NCI-H2029 (cell line): ENCODE data around the gene ECHDC3.

Experiments
- DNase-seq: peaks from one replicate; lab custom pipeline; 2025; lab: John Stamatoyannopoulos, UW

ECHDC3 gene

DNA sequence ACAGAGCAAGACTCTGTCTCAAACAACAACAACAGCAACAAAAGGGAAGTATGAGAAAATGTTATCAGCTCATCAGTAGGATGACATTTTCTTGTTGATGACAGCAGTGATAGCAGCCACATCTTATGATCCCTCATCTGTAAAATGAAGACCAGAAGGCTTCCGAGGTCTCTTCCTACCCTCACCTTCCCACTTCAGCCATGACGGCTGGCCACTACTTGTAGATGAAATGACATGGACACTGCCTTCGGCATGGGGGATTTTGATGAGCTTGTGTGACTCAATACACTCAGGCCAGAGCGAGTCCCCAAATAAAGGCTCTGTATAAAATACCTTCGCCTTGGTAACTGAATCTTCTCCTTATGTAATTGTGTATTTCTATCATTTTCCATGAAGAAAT, 6.7 kb downstream of the ECHDC3 start:
- DNase-seq, result no peak

DNA sequence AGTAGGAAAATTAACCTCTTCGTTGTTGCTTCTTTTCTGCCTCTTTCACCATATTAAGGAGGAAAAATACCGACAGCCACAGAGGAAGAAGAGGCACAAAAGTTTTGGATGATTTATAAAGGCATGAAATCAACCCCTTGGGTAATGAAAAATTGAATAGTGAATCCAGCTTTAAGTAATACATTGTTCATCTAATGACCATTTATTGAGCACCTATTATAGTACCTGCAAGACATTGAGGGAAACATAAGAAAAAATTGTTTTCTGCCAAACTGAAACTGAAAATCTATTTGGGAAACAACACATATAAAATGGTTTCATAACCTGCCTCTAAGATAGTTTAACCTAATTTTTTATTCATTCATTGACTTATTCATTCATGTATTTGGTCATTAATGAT, 8.2 kb downstream of the ECHDC3 start:
- no peak for DNase-seq

DNA sequence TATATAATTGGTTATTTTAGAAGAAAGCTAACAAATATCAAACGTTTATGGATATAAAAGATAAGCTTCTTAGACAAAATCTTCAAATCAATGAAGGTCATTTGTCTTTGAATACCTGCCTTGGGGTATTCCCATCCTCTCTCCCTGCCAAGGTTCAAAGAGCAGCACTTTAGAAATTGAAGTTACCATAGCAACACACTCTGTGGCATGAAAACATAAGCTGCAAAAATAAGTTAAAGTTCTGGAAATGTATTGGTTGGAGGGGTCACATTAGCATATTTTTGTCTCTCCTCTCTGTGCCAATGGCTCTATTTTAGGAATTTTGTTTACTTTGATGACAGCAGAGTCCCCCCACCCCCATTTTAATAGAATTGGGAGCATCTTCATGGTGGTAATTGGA, 12.0 kb downstream of the ECHDC3 start:
- no peak for DNase-seq

DNA sequence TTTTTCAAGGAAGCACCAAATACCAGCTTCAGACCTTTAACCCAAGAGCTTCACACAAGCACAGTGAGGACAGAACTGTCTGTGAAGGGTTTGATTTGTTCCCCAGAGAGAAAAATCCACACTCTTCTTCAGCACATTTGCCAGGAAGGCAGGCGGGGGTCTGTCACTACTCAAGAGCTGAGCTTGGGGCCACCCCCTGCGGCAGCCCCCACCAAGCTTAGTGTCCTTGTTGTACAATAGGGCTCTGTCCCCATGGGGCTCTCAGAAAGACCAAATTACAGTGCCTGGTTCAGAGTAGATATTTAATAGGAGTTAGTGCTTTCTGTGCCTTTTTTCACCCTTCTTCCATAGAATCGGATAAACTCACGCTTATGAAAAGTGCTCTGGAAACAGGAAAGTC, 12.4 kb downstream of the ECHDC3 start:
- DNase-seq, result no peak

DNA sequence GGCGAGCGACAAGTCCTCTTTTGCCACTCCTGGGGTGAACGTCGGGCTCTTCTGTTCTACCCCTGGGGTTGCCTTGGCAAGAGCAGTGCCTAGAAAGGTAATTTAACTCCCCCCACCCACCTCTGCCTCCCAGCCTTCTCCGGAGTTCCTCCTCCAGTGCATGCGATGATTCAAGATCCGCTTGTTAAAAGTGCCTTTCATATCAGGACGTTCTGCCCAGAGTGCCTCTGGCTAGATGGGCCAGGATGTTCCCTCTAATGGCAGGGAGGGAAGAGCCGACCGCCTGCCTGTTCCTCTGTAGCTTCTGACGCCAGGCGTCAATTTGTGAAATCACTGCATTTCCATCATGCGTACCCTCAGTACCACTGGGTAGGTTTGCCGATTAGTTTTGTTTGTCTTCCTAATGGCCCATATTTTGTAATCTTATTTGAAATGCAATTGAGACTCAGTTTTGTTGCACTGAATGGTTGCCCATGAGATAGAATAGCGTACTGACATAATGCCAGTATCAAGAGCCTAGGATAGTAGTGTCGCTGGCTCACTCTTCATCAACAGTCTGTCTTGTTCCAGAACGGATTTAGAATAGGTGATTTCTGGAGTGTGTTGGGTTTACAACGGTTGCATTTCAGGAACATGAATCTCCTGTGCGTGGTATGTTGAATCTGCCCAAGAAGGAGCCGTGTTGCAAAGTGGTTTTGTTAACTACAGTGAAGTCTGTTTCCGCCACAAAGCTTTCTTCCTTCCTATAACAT, 13.5 kb downstream of the ECHDC3 start:
- DNase-seq, result no peak

DNA sequence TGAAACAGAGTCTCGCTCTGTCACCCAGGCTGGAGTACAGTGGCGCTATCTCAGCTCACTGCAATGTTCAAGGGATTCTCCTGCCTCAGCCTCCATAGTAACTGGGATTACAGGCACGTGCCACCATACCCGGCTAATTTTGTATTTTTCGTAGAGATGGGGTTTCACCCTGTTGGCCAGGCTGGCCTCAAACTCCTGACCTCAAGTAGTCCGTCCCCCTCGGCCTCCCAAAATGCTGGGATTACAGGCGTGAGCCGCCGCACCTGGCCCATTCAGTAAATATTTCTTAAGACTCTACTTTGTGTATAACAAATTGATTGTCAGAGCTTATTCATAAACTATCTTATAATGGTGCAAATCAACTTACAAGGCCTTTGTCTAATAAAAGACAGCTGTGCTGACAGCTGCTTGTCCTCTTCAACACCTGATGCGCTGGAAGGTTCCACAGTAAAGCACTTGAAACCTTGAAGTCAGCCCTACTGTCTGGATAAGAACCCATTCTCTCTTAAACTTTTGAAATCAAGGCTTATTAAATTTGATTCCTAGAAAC, 14.7 kb downstream of the ECHDC3 start:
- no peak for DNase-seq

DNA sequence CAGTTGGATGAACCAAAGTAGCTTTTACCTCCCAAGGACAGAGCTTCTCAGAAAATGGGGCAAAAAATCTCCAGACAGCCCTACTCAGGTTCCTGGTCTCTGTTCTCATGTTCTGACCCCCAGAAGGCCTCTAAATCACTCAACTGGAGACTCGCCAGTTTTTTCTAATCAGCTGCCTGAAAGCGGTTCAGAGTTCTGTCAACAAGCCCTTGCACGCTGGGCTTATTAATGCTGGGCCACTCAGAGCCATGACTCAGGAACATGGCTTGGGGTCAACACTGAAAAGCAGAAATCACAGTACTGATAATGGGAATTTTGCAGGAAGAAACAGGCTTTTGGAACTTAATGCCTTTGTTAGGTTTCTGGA, 15.3 kb downstream of the ECHDC3 start:
- peak; percentile 49 for DNase-seq

DNA sequence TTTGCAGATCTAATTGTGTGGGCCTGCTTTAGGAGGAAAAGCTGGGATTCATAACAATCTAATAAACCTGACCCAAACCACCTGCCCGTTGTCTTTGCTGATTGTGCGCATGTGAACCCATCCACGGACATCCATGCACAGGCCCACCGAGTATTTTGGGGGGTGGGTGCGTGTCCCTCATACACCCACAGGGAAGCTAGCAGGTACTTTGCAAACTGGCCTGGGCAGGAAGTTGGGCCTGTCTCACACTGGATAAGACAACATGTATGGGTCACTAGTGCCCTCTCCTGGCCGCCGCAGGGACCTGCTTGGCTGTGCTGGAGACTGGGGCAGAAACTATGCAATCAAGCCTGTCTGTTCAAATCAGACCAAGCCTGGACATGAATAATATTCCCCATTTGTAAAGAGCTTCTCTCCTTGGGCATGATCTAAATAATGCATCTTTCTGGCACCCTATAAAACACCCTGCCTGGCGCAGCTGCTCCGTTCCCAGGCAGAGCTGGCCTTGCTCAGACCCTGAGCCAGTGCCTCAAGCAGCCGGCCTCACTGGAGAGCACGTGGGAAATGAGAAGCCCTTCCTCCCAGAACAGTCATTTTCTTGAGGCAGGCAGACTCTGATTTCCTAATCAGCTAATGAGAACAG, 15.8 kb downstream of the ECHDC3 start:
- peak; percentile 41 for DNase-seq

DNA sequence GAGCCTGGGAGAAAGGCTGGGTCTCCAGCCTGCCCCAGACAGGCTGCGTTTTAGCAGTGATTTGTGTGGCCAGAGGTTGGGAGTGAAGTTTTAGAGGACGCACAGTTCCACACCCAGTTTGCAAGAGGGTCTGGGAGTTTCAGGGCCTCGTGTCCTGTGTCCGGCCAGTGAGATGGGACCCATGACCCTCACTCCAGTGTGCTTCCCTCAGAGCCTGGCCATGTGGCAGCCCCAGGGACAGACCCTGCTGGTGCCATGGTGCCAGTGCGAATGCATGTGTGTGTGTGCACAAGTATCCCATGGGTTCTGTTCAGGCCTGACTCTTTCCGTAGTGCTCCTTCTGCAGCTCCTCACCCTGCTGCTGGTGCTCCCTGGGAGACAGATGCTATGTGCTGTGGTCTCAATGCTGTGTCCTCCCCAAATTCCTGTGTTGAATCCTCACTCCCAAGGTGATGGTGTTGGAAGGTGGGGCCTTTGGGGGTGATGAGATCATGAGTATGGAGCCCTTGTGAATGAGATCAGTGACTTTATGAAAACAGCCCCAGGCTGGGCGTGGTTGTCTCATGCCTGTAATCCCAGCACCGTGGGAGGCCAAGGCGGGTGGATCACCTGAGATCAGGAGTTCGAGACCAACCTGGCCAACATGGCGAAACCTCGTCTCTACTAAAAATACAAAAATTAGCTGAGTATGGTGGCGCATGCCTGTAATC, 16.5 kb downstream of the ECHDC3 start:
- DNase-seq, result no peak

DNA sequence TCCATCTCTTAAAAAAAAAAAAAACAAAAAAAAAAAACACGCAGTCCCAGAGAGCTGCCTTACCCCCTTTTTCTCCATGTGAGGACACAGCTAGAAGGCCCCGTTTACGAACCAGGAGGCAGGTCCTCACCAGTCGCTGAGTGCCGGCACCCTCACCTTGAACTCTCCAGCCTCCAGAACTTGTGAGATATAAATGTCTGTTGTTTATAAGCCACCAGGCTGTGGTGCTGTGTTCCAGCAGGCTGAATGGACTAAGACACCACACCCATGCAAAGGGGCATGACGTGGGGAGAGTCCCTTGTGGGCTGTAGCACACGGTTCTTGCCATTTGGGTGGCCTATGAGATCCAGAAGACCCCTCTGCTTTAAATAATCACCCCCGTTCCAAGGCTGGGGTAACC, 17.2 kb downstream of the ECHDC3 start:
- no peak for DNase-seq

DNA sequence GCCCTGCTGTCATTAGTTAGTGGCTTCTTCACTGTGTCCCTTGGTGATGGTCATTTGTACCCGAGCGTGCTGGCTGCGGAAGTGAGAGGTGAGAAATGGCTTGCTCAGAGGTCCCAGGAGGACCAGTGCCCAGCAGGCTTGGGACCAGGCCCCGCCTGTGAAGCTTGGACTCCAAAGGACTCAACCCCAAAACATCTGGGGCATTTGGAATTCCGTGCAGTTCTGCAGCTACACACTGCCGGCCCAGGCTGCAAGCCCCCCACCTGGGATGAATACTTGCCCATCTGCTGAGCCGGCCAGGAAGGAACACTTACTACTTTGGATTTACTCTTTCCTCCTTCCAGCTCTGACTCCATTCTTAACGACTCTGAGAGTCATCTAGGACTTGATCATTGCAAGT, 18.0 kb downstream of the ECHDC3 start:
- no peak for DNase-seq

DNA sequence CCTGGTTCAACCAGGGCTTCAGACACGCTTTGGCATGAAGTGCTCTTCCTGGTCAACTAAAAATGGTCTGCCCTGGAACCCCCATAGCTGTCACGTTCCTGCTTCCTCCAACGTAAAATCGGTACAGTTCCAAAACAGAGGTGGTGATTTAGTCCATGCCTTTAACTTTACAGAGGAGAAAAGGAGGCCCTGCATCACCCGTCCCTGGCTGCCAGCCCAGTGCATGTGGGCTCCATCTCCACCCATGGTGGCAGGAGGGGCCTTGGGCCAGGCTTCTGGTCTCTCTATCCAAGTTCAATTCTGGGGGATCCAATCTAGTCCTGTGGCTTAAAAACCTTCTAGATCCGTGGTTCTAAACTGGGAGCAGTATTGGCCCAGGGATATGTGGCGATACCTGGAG, 18.7 kb downstream of the ECHDC3 start:
- no peak for DNase-seq

DNA sequence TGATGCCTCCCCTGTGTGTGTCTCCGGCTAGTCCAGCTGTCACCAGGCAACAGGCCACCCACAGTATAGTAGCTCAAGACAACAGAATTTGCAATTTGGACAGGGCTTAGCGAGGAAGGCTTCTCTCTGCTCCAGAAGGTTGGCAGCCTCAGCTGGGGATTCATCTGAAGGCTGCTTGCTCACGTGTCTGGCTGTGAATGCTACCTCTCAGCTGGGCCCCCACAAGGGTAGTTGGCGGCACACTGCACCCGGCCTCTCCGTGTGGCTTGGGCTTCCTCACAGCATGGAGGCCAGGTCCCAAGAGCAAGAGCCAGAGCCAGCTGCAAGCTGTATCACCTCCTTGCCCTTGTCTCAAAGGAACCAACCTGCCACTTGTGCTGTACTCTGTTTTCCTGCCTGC, 19.2 kb downstream of the ECHDC3 start:
- DNase-seq, result no peak

DNA sequence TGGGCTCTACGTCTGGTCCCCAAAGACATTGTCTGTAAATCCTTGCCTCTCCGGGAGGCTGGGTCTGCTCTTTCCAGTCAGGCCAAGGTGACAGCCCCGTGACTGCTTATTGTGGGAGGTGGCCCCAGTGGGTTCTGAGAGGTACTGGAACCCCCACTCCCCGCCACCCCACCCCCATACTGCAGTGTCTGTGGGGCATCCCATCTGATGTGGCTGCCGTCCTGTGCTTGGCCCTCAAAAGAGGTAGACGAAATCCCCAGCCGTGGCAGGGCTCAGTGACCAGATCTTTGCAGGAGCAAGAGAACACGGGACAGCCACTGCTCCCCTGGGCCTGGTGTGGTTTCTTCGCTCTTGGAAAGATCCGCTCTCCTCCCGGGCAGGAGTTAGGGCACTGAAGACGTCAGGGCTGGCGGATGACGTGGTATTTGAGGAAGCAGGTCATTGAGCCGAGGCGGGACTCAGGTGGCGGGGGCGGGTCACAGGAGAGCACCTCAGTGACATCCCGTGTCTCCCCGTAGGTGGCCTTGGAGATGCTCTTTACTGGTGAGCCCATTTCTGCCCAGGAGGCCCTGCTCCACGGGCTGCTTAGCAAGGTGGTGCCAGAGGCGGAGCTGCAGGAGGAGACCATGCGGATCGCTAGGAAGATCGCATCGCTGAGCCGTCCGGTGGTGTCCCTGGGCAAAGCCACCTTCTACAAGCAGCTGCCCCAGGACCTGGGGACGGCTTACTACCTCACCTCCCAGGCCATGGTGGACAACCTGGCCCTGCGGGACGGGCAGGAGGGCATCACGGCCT, 20.7 kb downstream of the ECHDC3 start:
- no peak for DNase-seq

DNA sequence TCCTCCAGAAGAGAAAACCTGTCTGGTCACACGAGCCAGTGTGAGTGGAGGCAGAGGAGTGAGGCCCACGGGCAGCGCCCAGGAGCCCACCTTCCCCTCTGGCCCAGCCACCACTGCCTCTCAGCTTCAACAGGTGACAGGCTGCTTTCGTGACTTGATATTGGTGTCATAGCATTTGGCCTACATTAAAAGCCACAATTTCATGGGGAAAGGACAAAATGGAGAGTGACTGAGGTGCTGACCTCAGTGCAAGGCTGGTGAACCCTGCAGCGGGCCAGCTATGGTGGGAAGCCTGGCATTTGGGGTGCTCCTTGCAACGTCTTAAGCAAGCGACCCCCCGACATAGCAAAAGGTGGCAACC, 21.3 kb downstream of the ECHDC3 start:
- no peak for DNase-seq

DNA sequence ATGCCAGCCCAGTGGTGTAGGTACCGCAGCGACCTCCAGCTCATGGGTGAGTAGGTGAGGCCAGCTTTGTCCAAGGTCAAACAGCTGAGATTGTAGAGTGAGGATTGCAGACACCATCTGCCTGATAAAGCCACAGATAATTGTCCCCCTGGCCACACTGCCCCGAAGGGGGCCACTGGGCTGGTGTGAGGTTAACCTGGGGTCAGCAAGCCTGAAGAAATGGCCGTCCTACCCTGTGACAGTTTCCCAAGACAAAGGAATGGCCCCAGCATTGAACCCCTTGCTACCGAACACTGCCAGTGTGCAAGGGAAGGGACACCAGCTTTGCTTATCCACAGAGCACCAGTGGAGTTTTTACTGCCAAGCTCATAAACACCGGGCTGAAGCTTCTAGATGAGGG, 23.0 kb downstream of the ECHDC3 start:
- no peak for DNase-seq

DNA sequence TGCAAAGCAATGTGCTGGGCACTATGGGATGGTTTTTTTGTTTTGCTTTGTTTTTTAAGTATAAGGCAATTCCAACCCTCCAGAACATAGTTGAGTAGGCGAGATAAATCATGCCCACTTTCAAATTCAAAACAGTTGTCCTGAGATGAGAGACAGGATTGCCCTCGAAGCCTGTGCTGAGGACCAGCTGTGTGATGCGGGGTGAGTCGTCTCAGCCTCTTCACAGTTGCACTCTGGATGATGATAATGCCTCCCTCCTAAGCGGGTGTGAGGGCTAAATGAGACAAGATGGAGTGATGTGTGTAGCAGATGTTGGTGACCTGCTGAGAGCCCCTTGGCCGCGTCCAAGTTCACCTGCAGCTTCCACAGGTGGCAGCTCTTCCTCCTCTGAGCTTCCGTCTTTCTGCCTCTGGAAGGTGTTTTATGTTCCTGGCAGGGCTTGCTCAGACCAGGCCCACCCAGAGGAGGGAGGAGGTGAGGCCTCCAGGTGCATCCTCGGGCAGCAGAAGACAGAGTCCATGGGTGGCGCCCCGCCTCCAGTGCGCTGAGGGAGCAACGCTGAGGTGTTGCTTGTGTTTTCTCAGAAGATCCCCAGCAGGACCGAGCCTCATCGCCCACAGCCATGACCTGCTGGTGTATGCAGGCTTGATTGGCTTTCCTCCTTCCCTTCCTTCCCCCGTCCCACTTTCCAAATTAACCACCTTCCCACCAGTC, 30.6 kb downstream of the ECHDC3 start:
- no peak for DNase-seq

DNA sequence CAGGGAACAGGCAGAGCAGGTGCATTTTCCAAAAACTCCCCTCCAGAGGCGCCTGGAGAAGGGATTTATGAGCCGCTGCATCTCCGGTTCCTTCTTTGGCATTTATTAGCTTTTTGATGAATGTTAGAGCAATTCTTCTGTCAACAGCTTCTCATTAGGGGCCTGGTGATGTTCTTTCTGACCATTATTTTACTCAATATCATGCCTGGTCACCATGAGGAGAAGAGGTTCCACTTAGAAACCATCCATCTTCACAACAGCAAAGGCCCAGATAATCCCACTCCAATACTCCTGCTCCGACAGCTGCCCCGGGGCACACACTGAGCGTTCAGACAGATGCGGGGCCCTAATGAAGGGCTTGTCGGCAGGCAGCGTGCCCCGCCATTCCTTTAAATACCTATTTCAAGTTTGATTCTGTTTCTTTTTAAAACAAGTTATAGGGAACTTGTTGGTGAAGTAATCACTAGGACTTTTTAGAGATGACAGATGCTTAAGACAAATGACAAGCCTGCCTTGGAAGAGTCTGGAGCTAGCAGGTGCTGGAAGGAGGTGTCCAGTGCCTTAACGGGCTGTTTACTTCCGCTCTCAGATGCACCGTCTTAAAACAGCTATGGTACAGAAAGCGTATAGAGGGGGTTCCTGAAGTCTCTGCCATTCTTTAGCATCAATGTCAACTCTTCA, 31.7 kb downstream of the ECHDC3 start:
- DNase-seq, result no peak

DNA sequence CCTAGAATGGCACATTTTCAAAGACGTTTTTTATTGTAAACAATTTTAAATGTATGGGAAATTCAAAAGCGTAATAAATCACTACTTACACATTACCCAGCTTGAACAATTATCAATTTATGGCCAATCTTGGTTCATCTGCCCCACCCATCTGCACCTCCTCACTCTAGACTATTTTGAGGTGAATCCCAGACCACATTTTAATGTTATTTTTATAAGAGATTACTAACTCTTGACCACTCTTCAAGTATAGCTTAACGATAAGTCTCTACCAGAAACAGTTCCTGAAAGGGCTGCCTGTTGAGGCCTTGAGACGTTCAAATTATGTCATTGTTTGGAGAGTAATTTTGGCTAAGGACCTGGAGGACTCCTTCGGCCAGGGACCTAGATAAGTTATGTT, 33.2 kb downstream of the ECHDC3 start:
- DNase-seq, result no peak

DNA sequence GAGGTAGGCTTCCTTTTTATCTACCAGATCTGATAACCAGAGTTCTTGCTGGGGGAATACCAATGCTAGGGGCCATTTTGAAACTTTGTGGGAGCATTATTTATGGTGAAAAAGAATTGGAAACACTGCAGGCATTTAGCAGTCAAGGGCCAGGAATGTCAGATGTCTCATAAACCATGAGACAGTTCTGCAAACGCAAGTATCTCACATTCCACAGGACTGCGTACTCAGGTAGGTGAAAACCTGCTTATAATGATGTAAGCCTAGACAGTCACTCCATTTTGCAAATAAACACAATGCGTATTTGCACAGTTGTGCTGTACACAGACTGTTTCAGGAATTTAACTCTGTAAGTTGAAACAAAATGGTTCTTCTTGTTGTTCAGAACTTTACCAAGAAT, 33.9 kb downstream of the ECHDC3 start:
- no peak for DNase-seq

DNA sequence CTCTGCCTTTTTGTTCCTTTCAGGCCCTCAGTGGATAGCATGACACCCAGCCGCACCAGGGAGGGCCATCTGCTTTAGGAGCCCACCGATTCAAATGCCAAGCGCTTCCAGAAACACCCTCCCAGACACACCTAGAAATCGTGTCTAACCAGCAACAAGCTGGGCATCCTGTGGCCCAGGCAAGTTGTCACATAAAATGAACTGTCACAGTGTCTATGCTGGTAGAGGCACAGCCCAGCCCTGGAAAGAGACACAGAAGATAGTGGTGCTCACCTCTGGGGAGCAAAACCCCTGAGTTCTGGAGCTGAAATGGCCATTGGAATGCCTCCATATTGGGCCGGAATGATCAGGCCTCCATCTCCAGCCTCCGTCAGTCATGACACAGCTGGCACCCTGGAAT, 38.9 kb downstream of the ECHDC3 start:
- no peak for DNase-seq
